Measurements from ENCODE around the gene SSBP4. TPM values are rescaled to one million over a fixed set of nuclear protein-coding genes. Genes with fewer than 3 reads are reported as not detected.

Gene SSBP4
- total RNA-seq, 4 donors from 2014 or later = 34.0 to 85.8 (median 39.9) TPM

- Histone ChIP-seq H3K4me1 (no peaks in the 10 kb centered on the region), H3K27me3 (no peaks in the 10 kb centered on the region), H3K36me3 (peaks cover 0 to 73% (median 0%) of the 10 kb centered on the region in 3 donors), H3K27ac (no peak overlapping the region), H3K9me3 (no peaks in the 10 kb centered on the region), H3K4me3 (no peak overlapping the region)
- no peak for TF ChIP-seq POLR2A (IDR thresholded peaks at IDR 0.05)
- TF ChIP-seq CTCF (IDR thresholded peaks at IDR 0.05) = no peak
- no peak for DNase-seq
These were observed 26.2 kb downstream of the SSBP4 start for GRCh38 chr19:18445262-18445948.

- no peak for DNase-seq
- no peak for TF ChIP-seq CTCF (IDR thresholded peaks at IDR 0.05)
- Histone ChIP-seq H3K36me3 (peaks cover 0 to 82% (median 0%) of the 10 kb centered on the region in 3 donors), H3K9me3 (no peaks in the 10 kb centered on the region), H3K27me3 (no peaks in the 10 kb centered on the region), H3K4me1 (peaks cover 0 to 7% (median 0%) of the 10 kb centered on the region in 4 donors), H3K27ac (no peak overlapping the region), H3K4me3 (no peak overlapping the region)
These were observed 27.1 kb downstream of the SSBP4 start for GRCh38 chr19:18446145-18446810.

- peaks cover 0 to 11% (median 0%) of the 10 kb centered on the region in 4 donors for H3K4me1 ChIP-seq
- no peak for DNase-seq
- H3K27me3 ChIP-seq = no peaks in the 10 kb centered on the region
- TF ChIP-seq POLR2A (IDR thresholded peaks at IDR 0.05) = no peak
- no peak for TF ChIP-seq CTCF (IDR thresholded peaks at IDR 0.05)
- H3K36me3 ChIP-seq = peaks cover 0 to 88% (median 0%) of the 10 kb centered on the region in 3 donors
- no peak overlapping the region for H3K4me3 ChIP-seq
- H3K9me3 ChIP-seq = no peaks in the 10 kb centered on the region
- no peak overlapping the region for H3K27ac ChIP-seq
These were observed 27.7 kb downstream of the SSBP4 start for GRCh38 chr19:18446811-18447359.

GRCh38 chr19:18449552-18449951 lies 30.4 kb downstream of the SSBP4 start:
- Histone ChIP-seq H3K4me3 (no peak overlapping the region), H3K27ac (no peak overlapping the region), H3K9me3 (no peaks in the 10 kb centered on the region), H3K4me1 (peaks cover 0 to 11% (median 0%) of the 10 kb centered on the region in 4 donors), H3K27me3 (no peaks in the 10 kb centered on the region), H3K36me3 (peaks cover 0 to 80% (median 0%) of the 10 kb centered on the region in 3 donors)
- TF ChIP-seq CTCF (IDR thresholded peaks at IDR 0.05) = no peak
- no peak for TF ChIP-seq POLR2A (IDR thresholded peaks at IDR 0.05)
- no peak for DNase-seq

- H3K4me3 ChIP-seq = no peak overlapping the region
- H3K27me3 ChIP-seq = no peaks in the 10 kb centered on the region
- H3K36me3 ChIP-seq = peaks cover 0 to 73% (median 0%) of the 10 kb centered on the region in 3 donors
- H3K4me1 ChIP-seq = peaks cover 0 to 11% (median 0%) of the 10 kb centered on the region in 4 donors
- no peaks in the 10 kb centered on the region for H3K9me3 ChIP-seq
- peak overlapping the region in 1 of 4 donors; percentile 39 for H3K27ac ChIP-seq
- TF ChIP-seq POLR2A (IDR thresholded peaks at IDR 0.05) = no peak
- TF ChIP-seq CTCF (IDR thresholded peaks at IDR 0.05) = no peak
- DNase-seq = no peak
These were observed 31.1 kb downstream of the SSBP4 start for GRCh38 chr19:18450021-18450930.
